HL-60 (cell line): Measurements from ENCODE around the gene TUBAL3.

Experiments used
- TF ChIP-seq, protein P1 (sequence below): IDR thresholded peaks from one replicate; pipeline ENCODE4 v1.5.1; 2011; ENCODE audit warnings: low read length, control low read depth, inconsistent platforms; ENCODE audit not compliant: insufficient read depth
- TF ChIP-seq, protein P2 (sequence below): IDR thresholded peaks from 2 replicates; pipeline ENCODE4 v1.6.1; 2012; ENCODE audit warnings: low read depth; ENCODE audit not compliant: insufficient replicate concordance

DNA sequence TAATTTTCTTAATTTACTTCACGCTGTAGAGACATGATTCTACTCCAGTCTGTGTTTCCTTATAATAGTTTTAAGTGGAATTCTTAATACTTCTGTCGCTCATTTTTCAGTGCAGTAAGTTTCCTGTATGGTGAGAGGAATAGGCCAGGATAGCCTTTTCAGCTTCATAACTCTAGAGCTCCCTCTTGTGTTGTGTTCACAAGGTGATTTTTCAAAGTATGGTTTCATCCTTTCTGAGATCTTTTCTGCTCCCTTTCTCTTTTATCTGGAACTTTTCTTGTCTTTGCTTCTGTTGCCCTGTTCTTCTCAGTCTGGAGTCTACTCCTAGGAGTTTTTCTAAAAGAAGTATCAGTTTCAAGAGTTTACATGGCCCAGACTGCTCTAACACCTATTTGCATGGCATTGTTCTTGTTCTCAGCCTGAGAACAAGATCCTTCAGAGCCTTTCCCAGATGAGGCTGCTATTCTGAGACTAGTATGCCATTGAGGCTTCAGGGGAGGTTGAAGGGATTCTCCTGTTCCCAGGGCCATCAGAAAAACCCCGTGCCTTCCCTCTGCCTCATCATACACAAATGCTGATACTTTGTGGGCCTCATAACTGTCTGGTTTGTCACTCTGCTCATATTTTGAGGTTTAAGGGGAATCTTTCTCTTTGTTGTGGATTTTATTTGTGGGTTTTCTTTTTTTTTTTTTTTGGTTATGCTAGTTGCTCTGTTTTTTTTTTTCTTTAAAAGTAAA, 29.6 kb upstream of the TUBAL3 start:
- TF ChIP-seq, protein P1, sequence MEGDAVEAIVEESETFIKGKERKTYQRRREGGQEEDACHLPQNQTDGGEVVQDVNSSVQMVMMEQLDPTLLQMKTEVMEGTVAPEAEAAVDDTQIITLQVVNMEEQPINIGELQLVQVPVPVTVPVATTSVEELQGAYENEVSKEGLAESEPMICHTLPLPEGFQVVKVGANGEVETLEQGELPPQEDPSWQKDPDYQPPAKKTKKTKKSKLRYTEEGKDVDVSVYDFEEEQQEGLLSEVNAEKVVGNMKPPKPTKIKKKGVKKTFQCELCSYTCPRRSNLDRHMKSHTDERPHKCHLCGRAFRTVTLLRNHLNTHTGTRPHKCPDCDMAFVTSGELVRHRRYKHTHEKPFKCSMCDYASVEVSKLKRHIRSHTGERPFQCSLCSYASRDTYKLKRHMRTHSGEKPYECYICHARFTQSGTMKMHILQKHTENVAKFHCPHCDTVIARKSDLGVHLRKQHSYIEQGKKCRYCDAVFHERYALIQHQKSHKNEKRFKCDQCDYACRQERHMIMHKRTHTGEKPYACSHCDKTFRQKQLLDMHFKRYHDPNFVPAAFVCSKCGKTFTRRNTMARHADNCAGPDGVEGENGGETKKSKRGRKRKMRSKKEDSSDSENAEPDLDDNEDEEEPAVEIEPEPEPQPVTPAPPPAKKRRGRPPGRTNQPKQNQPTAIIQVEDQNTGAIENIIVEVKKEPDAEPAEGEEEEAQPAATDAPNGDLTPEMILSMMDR: peak; percentile 3
- TF ChIP-seq, protein P2, sequence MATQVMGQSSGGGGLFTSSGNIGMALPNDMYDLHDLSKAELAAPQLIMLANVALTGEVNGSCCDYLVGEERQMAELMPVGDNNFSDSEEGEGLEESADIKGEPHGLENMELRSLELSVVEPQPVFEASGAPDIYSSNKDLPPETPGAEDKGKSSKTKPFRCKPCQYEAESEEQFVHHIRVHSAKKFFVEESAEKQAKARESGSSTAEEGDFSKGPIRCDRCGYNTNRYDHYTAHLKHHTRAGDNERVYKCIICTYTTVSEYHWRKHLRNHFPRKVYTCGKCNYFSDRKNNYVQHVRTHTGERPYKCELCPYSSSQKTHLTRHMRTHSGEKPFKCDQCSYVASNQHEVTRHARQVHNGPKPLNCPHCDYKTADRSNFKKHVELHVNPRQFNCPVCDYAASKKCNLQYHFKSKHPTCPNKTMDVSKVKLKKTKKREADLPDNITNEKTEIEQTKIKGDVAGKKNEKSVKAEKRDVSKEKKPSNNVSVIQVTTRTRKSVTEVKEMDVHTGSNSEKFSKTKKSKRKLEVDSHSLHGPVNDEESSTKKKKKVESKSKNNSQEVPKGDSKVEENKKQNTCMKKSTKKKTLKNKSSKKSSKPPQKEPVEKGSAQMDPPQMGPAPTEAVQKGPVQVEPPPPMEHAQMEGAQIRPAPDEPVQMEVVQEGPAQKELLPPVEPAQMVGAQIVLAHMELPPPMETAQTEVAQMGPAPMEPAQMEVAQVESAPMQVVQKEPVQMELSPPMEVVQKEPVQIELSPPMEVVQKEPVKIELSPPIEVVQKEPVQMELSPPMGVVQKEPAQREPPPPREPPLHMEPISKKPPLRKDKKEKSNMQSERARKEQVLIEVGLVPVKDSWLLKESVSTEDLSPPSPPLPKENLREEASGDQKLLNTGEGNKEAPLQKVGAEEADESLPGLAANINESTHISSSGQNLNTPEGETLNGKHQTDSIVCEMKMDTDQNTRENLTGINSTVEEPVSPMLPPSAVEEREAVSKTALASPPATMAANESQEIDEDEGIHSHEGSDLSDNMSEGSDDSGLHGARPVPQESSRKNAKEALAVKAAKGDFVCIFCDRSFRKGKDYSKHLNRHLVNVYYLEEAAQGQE: no peak
